Body of pancreas (tissue), 4 donors: ENCODE results near the gene GRID2.

Source experiments
- POLR2A ChIP-seq, 3 donors: fragments of 450-650 bp; IDR thresholded peaks; one replicate each; pipeline ENCODE4 v1.6.1; 2016; ENCODE audit warnings: antibody characterized with exemption in 3 of 3, mild to moderate bottlenecking in 2 of 3
- TF ChIP-seq, protein P1 (sequence below), 7 experiments: fragments of 450-650 bp in 4 of 7; fragments of 200-600 bp in 3 of 7; sonication (generic) in 3 of 7; IDR thresholded peaks; one replicate each; pipeline ENCODE4 v1.5.1; 2016 to 2019; ENCODE audit warnings: antibody characterized with exemption in 7 of 7

DNA sequence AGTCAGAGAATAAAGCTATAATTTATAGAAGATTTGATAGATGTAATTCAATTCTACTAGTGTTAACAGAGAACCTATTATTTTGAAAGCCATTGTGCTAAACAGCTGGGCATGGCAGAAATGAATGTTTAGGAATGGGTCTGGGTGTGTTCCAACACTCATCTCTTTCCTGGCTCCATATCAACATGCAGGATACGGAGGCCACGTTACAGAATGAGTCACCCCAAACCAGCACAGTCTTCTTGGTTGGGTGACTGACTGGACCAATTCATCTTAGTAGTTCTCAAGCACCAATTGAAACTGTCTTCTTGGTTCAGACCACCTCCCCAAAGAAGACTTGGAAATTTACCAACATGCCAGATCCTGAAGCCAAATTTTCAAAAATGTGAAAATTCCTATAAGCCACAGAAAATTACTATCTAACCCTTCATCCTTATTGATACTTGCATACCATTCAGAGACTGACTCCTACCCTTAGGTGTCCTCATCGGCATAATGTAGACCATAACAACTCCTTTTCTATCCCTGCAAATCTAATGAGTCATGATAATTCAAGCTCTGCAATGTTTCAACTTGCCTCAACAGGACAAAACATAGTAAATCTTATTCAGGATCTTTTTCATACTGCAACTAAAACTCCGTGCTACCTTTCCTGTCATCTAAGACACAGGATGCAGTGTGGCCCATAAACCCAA is 1472.8 kb downstream of the GRID2 start:
- TF ChIP-seq, protein P1, sequence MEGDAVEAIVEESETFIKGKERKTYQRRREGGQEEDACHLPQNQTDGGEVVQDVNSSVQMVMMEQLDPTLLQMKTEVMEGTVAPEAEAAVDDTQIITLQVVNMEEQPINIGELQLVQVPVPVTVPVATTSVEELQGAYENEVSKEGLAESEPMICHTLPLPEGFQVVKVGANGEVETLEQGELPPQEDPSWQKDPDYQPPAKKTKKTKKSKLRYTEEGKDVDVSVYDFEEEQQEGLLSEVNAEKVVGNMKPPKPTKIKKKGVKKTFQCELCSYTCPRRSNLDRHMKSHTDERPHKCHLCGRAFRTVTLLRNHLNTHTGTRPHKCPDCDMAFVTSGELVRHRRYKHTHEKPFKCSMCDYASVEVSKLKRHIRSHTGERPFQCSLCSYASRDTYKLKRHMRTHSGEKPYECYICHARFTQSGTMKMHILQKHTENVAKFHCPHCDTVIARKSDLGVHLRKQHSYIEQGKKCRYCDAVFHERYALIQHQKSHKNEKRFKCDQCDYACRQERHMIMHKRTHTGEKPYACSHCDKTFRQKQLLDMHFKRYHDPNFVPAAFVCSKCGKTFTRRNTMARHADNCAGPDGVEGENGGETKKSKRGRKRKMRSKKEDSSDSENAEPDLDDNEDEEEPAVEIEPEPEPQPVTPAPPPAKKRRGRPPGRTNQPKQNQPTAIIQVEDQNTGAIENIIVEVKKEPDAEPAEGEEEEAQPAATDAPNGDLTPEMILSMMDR (IDR thresholded peaks at IDR 0.05) = no peak
- TF ChIP-seq POLR2A (IDR thresholded peaks at IDR 0.05) = no peak
